HG03196 (cell line): ENCODE results near the gene LRRC37A3.
"Not testable (repeated sequence)": the region's sequence is repeated elsewhere in the genome, so short reads cannot be mapped to it uniquely, and the experiment has no call there.

Experiments used
- ATAC-seq: cut with Tn5 transposase; IDR thresholded peaks from one replicate; pipeline ENCODE4 v1.9.1; 2021; ENCODE audit not compliant: unreplicated experiment

Gene LRRC37A3

DNA sequence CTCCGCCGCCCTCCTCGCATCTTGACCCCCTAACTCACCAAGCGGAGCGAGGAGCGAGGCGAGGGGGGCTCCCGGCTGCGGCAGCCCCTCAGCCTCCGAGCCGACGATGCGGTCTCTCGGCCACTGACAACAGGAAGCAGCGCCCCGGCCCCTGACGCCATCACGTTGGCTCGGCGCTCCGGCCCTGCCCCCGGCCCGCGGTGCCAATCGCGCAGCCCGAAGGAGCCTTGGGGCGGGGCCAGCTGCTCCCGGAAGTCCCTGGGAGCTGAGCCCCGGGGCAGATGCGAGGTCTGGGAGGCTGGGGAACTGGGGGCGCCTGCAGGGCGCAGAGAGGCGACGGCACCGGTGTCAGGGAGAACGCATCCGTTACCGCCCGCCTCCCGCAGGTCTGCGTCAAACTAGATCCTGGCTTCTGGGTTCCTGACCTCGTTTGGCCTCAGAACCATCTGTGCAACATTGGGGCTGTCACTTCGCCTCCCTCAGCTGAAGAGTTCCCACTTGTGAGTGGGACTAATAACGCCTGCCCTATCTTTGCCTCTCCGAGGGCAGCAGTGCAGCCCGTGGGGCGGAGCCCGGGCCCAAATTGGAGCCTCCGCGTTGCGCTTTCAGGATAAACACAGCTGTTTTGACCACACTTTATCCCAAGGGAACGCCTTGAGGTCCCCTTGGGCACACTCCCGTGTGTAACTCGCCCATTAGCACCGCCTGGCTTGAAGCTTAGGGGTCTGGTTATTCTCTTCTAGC lies 82.1 kb downstream of the LRRC37A3 start:
- ATAC-seq = peak; percentile 96

DNA sequence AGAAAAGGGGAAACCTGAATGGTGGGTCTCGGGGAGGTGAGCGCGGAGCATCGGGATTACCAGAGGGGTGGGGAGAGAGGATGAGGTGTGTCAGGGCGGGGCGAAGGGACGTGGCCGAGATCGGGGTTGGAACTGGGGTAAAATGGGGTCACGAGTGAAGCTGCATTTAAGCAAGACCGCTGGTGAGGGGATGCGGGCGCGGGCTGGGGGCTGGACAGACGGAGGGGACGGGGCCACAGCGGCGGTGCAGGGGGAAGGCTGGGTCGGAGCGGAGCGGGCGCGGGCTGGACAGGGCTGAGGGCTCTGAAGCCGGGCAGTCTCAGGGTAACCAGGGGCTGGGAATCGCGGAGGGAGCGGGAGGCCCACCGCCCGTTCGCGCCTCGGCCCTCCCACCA lies 82.7 kb downstream of the LRRC37A3 start:
- ATAC-seq = peak; percentile 26

GRCh38 chr17:64834060-64834459 lies 85.2 kb downstream of the LRRC37A3 start:
- ATAC-seq = not testable (repeated sequence)

- not testable (repeated sequence) for ATAC-seq
Observed at GRCh38 chr17:64830631-64831040, 88.6 kb downstream of the LRRC37A3 start.

- ATAC-seq = not testable (repeated sequence)
Observed at GRCh38 chr17:64829824-64830630, 89.3 kb downstream of the LRRC37A3 start.

- not testable (repeated sequence) for ATAC-seq
Observed at GRCh38 chr17:64829068-64829467, 90.2 kb downstream of the LRRC37A3 start.

GRCh38 chr17:64818904-64819303 lies 100.4 kb downstream of the LRRC37A3 start:
- ATAC-seq = not testable (repeated sequence)

- not testable (repeated sequence) for ATAC-seq
Observed at GRCh38 chr17:64815833-64816198, 103.5 kb downstream of the LRRC37A3 start.

DNA sequence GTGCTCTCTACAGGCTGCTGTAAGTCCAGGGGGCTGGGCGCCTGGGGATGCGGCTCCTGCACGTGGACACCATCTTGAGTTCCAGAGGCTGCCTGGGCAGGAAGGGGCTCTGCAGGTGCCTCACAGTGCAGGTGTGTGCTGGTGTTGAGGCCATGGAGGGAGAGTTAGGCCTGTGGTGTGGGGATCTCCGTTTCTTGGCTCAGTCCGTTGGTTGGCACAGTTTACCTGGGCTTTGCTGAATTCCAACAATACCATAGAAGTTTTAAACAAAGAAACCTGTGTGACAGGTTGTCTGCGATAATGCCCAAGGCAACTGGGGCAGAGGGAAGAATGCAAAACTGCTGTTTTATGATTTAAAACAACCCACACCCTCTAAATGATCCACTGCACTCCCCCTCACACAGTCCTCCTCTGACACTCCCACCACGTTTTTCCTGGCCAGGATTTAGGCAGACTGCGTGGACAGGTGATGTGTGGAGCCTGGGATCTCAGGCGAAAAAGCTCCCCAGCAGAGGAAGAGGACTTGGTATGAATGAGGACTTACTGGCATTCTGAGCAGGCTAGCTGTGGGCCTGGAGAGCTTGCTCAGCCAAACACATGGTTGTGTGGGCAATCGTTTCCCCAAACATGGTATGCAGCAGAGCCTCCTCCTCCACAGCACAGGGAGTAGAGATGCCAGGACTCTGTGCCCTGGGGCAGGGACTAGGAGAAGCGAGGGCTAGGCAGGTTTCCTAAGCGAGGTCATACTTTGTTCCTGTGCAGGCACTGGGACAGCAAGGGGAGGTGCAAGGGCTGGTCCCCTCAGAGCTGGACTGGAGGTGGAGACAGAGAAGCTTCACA lies 104.1 kb downstream of the LRRC37A3 start:
- not testable (repeated sequence) for ATAC-seq

DNA sequence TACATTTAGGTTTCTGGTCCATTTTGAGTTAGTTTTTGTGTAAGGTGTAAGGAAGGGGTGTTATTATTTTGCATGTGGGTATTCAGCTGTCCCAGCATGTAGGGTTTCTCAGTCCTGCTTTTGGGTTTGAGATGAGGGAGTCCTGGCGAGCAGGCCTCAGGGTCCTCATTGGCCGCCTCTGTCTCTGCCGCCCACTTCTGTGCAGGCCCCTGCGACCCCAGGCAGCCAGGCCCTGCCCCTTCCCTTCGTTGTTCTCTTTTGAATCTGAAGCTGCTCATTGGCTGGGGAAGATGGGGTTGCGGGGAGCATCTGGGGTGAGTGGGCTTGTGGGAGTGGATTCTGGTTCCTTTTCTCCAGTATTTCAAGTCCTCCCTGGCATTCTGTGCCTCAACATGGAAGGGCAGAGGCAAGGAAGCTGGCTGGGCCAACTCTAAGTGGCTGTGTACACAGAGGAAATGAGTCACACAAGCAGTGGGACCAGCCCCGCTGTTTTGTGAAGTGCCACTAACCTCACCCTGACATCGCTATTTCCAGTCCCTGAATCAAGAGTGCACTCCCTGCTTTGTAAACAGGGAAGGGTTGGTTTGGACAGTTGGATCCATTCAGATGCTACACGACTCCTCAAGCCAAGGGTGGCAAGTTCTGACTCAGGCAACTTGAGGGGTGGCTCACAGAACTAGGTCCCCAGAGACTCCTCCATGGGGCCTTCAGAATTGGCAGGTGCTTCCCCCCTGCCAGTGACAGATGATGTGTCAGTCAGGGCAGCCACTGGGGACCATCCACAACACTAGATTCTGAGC lies 110.9 kb downstream of the LRRC37A3 start:
- peak; percentile 91 for ATAC-seq
